Body of pancreas (tissue), 4 donors: ENCODE results near the gene ZC3H4.

Source experiments
- POLR2A ChIP-seq, 3 donors: fragments of 450-650 bp; IDR thresholded peaks; one replicate each; pipeline ENCODE4 v1.6.1; 2016; ENCODE audit warnings: antibody characterized with exemption in 3 of 3, mild to moderate bottlenecking in 2 of 3
- TF ChIP-seq, protein P1 (sequence below), 7 experiments: fragments of 450-650 bp in 4 of 7; fragments of 200-600 bp in 3 of 7; sonication (generic) in 3 of 7; IDR thresholded peaks; one replicate each; pipeline ENCODE4 v1.5.1; 2016 to 2019; ENCODE audit warnings: antibody characterized with exemption in 7 of 7

GRCh38 chr19:47020132-47020805 lies 93.3 kb downstream of the ZC3H4 start:
- TF ChIP-seq, protein P1, sequence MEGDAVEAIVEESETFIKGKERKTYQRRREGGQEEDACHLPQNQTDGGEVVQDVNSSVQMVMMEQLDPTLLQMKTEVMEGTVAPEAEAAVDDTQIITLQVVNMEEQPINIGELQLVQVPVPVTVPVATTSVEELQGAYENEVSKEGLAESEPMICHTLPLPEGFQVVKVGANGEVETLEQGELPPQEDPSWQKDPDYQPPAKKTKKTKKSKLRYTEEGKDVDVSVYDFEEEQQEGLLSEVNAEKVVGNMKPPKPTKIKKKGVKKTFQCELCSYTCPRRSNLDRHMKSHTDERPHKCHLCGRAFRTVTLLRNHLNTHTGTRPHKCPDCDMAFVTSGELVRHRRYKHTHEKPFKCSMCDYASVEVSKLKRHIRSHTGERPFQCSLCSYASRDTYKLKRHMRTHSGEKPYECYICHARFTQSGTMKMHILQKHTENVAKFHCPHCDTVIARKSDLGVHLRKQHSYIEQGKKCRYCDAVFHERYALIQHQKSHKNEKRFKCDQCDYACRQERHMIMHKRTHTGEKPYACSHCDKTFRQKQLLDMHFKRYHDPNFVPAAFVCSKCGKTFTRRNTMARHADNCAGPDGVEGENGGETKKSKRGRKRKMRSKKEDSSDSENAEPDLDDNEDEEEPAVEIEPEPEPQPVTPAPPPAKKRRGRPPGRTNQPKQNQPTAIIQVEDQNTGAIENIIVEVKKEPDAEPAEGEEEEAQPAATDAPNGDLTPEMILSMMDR (IDR thresholded peaks at IDR 0.05) = no peak
- no peak for TF ChIP-seq POLR2A (IDR thresholded peaks at IDR 0.05)
